GM19438 (cell line): Measurements from ENCODE around the gene SOD1.
"Not testable (repeated sequence)": the region's sequence is repeated elsewhere in the genome, so short reads cannot be mapped to it uniquely, and the experiment has no call there.

Experiments
- ATAC-seq: cut with Tn5 transposase; IDR thresholded peaks from one replicate; pipeline ENCODE4 v1.9.1; 2021; ENCODE audit warnings: low read depth; ENCODE audit not compliant: unreplicated experiment

SOD1 gene

GRCh38 chr21:31659536-31660258 is at the start of gene SOD1:
TSS of gene SOD1 (plus strand) at chr21:31659693. CDS start at chr21:31659770, 77 bp downstream.
- ATAC-seq: peak; percentile 93

DNA sequence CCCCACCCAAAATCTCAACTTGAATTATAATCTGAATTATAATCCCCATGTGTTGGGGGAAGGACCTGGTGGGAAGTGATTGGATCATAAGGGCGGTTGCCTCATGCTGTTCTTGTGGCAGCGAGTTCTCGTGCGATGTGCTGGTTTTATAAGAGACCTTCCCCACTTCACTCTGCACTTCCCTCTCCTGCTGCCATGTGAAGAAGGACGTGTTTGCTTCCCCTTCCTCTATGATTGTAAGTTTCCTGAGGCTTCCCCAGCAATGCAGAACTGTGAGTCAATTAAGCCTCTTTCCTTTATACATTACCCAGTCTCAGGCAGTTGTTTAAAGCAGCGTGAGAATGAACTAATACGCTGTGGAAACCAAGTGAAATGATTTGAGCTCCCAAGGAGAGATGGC is 48.0 kb upstream of the SOD1 start:
- ATAC-seq: no peak

- no peak for ATAC-seq
Measured at GRCh38 chr21:31612894-31613785, 46.4 kb upstream of the SOD1 start.

DNA sequence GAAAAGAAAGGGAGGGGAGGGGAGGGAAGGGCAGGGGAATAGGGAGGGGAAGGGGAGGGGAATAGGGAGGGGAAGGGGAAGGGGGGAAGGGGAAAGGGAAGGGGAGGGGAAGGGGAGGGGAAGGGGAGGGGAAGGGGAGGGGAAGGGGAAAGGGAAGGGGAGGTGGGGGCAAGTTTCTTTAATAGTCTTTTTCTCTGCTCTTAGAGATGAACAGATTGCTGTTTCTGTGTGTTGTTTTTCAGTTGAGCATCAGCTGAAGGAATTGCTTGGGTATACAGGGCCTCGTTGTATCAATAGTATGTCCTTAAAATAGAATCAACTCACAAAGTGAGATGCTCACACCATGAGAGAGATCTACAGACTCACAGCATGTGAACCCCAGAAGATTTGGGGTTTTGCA is 44.8 kb upstream of the SOD1 start:
- no peak for ATAC-seq

GRCh38 chr21:31616216-31616615 is 43.3 kb upstream of the SOD1 start:
- no peak for ATAC-seq

- ATAC-seq: no peak
Measured at GRCh38 chr21:31618696-31619430, 40.6 kb upstream of the SOD1 start.

- ATAC-seq: no peak
Measured at GRCh38 chr21:31622397-31622796, 37.1 kb upstream of the SOD1 start.

GRCh38 chr21:31623664-31624063 is 35.8 kb upstream of the SOD1 start:
- ATAC-seq: no peak

GRCh38 chr21:31624181-31624580 is 35.3 kb upstream of the SOD1 start:
- no peak for ATAC-seq

DNA sequence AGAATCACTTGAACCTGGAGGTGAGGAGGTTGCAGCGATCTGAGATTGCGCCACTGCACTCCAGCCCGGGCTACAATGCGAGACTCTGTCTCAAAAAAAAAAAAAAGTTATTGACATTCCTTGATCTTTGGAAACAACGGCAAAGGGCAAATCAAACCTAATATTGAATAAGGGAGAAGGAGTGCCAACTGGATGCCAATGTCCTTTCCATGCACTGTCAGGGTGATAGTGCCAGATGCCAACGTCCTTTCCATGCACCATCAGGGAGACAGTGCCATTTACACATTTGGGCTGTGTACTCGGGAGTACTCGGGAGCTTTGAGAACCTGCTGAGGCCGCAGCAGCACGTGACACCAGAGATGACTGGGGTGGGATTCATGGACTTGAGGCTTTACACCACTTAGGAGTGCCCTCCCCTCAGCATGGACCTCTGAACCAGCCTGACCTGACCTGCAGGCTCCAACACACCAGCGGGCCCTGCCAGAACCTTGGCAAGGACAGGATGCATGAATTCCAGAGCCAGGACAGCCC is 34.5 kb upstream of the SOD1 start:
- ATAC-seq: no peak

DNA sequence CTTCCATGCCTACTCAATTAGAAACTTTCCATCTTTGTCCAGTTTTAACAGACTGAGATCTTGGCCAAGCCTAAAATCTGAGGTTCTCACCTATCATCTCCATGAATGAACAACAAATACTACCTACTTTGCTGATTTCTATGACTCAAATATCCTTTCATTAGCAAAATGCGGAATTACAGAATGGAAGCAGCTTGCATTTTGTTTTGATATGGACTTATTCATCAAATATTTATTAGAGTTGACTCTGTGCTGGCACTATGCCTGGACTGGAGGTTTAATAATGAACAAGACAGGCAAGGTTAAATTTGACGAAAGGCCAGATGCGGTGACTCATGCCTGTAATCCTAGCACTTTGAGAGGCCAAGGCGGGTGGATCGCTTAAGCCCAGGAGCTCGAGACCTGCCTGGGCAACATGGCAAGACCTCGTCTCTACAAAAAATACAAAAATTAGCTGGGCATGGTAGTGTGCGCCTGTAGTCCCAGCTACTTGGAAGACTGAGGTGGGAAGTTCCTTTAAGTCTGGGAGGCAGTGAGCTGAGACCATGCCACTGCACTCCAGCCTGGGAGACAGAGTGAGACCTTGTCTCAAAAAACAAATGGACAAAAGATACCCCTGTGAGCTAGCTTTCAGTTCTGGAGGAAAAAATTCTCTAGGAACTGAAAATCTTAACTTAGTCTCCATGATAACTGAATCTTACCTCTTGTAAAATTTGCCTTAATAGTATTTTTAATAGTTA is 29.4 kb upstream of the SOD1 start:
- ATAC-seq: no peak

GRCh38 chr21:31631881-31632280 is 27.6 kb upstream of the SOD1 start:
- ATAC-seq: not testable (repeated sequence)

DNA sequence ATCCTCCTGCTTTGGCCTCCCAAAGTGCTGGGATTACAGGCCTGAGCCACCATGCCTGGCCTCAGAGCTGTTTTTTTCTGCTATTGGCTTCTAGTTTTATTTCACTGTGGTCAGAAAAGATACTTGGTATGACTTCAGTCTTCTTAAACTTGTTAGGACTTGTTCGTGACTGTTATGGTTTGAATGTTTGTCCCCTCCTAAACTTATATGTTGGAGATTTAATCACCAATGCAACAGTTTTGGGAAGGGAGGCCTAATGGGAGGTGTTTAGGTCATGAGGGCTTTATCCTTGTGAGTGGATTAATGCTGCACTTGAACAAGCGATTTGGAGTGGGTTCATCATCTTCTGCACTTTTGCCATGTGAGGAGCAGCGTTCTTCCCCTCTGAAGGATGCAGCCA is 24.5 kb upstream of the SOD1 start:
- ATAC-seq: no peak

GRCh38 chr21:31636874-31637273 is 22.6 kb upstream of the SOD1 start:
- ATAC-seq: no peak

DNA sequence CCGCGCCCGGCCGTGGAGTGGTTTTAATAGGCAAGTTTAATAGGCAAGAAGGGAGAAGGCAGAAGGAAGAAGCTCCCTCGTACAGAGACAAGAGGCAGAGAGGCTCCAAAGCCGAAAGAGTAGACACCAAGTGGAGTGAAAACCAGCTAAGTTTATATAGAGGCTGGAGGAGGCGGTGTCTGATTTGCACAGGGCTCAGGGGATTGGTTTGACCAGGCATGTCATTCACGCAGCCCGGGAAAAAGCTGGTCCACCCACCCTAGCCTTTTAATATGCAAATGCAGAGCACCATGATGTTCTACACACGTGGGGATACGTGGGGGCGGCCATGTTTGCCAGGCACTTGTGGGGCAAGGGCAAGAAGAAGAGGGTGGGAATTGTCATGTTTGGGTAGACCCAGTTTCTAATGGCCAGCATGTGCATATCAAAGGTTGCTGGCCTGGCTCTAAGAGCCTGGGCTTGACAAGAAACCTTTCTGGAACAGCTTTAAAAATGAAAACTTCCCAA is 18.0 kb upstream of the SOD1 start:
- ATAC-seq: no peak

DNA sequence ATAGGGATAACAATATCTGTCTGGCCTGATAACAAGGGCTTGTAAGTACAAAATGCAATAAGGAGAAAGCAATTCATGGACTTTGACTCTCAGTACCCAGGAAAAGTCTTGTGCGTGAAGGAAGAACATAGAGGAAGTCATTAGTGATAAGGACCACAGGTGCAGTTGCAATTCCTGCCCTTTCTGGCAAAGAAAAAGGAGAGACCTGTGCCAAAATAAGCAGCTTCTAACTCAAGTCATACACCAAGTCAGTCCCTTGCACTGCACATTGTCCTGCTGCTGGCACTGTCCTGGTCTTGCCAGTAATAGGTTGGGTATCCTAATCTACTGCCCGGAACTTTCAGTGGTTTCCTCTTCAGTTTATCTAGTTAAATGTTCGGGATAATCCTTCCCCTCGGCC is 14.8 kb upstream of the SOD1 start:
- no peak for ATAC-seq

DNA sequence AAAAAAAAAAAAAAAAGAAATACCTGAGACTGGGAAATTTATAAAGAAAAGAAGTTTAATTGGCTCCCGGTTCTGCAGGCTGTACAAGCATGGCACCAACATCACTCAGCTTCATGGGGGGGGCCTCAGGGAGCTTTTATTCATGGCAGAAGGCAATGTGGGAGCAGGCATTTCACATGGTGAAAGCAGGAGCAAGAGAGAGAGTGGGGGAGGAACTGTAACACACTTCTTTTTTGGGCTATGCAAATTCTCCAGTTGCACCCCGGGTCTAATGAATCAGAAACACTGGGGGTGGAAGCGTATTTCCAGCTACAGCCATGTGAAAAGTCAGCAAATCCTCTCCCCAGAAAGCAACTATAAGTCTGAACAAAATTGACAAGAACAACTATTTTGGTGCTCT is 11.8 kb upstream of the SOD1 start:
- ATAC-seq: no peak

DNA sequence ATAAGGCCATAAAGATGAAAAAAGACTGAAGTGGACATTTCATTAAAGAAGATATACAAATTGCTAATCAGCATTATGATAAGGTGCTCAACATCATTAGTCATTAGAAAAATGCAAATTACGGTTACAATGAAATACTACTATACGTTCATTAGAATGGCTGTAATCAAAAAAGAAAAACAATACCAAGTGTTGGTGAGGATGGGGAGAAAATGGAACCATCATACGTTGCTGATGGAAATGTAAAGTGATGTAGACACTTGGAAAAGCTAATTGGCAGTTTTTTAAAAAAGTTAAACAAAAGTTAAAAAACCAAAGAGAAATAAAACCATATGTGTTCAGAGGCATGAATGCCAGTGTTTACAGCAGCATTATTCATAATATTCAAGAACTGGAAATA is 8.6 kb upstream of the SOD1 start:
- ATAC-seq: no peak

DNA sequence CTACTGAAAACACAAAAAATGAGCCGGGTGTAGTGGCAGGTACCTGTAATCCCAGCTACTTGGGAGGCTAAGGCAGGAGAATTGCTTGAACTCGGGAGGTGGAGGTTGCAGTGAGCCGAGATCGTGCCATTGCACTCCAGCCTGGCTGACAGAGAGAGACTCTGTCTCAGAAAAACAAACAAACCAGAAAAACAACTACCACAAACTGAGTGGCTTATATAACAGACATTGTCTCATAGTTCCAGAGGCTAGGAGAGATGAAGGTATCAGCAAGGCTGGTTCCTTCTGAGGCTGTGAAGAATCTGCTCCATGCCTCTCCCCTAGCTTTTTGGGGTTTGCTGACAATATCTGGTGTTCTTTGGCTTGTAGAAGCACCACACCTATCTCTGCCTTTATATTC is 8.0 kb upstream of the SOD1 start:
- not testable (repeated sequence) for ATAC-seq

DNA sequence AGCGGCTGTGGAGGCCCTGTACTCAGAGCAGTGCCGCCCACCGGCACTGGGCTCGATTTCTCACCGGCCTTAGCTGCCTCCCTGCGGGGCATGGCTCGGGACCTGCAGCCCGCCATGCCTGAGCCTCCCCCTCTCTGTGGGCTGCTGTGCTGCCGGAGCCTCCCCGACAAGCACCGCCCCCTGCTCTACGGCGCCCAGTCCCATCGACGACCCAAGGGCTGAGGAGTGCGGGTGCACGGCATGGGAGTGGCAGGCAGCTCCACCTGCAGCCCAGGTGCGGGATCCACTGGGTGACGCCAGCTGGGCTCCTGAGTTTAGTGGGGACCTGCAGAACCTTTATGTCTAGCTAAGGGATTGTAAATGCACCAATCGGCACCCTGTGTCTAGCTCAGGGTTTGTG is 5.2 kb upstream of the SOD1 start:
- ATAC-seq: no peak
